ENCODE measurements around the gene IL17B.
A peak's percentile ranks its signal among the peaks of the same experiment; 100 is the strongest.

Gene IL17B

GRCh38 chr5:149406203-149406978, 27.3 kb upstream of the IL17B start:
- in situ Hi-C loops (cut with HindIII; ENCODE audit: low sequenced_read_pairs), result no loop called here
- peak overlapping the region; percentile 40 for H3K4me3 ChIP-seq (ENCODE audit: low read depth, low read length)
- peak; percentile 26 for TF ChIP-seq CTCF (IDR thresholded peaks at IDR 0.05; ENCODE audit: low read depth, low read length, missing control alignments)
- DNase-seq (ENCODE audit: low read depth), result peak; percentile 52

DNA sequence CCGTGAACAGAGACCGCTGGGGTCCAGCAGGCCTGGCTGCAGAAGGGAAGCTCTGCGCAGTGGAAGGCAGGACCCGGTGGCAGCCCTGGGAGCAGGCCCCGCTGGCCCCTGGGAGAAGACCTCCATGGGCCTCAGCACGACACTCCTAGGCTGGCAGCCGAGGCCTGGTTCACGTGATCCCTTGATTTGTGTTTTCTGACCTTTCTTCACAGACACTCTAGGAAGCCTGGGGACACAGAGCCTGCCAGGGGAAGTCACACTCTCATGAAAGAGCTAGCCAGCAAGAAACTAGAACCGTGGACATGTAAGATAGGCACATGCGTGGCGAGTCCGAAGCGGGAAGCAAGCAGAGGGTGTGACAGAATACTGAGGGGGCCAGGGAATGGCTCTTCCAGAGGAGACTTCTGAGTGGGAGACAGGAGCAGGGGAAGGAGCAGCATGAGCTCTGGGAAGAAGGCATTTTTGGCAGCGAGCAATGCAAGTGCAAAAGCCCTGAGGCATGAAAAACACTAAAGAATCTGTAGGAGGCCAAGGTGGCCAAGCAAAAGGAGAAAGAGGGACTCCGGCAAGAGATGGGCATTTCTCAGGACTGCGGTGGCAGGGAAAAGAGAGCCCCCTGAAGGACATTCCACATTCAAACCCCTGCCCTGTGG, 26.6 kb upstream of the IL17B start:
- H3K4me3 ChIP-seq (ENCODE audit: low read depth, low read length), result no peak overlapping the region
- TF ChIP-seq CTCF (IDR thresholded peaks at IDR 0.05; ENCODE audit: low read depth, low read length, missing control alignments), result no peak
- in situ Hi-C loops (cut with HindIII; ENCODE audit: low sequenced_read_pairs), result no loop called here
- DNase-seq (ENCODE audit: low read depth), result no peak

GRCh38 chr5:149404746-149405549, 25.9 kb upstream of the IL17B start:
- no peak for TF ChIP-seq CTCF (IDR thresholded peaks at IDR 0.05; ENCODE audit: low read depth, low read length, missing control alignments)
- in situ Hi-C loops (cut with HindIII; ENCODE audit: low sequenced_read_pairs), result no loop called here
- H3K4me3 ChIP-seq (ENCODE audit: low read depth, low read length), result no peak overlapping the region
- DNase-seq (ENCODE audit: low read depth), result no peak

GRCh38 chr5:149403923-149404745, 25.0 kb upstream of the IL17B start:
- in situ Hi-C loops (cut with HindIII; ENCODE audit: low sequenced_read_pairs), result no loop called here
- TF ChIP-seq CTCF (IDR thresholded peaks at IDR 0.05; ENCODE audit: low read depth, low read length, missing control alignments), result no peak
- no peak overlapping the region for H3K4me3 ChIP-seq (ENCODE audit: low read depth, low read length)
- no peak for DNase-seq (ENCODE audit: low read depth)

DNA sequence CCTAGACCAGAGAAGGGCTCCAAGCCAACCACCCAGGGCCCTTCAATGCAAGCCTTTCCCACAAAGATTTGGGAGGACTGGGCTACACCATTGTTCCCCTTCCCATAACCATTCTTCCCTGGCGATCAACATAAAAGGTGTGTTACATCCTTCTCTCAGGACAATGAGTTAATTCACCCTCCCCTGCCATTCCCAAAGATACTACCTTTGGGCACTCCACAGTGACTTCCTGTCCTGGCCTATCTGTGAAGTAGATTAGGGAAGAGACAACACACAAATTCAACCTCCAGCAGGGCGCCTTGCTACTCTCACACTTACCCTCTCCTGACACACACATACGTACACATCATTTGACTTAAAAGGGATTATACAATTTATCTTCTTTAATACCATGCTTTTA, 23.2 kb upstream of the IL17B start:
- H3K4me3 ChIP-seq (ENCODE audit: low read depth, low read length), result no peak overlapping the region
- DNase-seq (ENCODE audit: low read depth), result no peak
- TF ChIP-seq CTCF (IDR thresholded peaks at IDR 0.05; ENCODE audit: low read depth, low read length, missing control alignments), result no peak
- in situ Hi-C loops (cut with HindIII; ENCODE audit: low sequenced_read_pairs), result no loop called here

- TF ChIP-seq CTCF (IDR thresholded peaks at IDR 0.05; ENCODE audit: low read depth, low read length, missing control alignments), result no peak
- no peak overlapping the region for H3K4me3 ChIP-seq (ENCODE audit: low read depth, low read length)
- no peak for DNase-seq (ENCODE audit: low read depth)
- in situ Hi-C loops (cut with HindIII; ENCODE audit: low sequenced_read_pairs), result no loop called here
These were observed 22.0 kb upstream of the IL17B start for GRCh38 chr5:149401051-149401450.
